ENCODE data around the gene BCKDHB. TPM values are rescaled to one million over a fixed set of nuclear protein-coding genes. Genes with fewer than 3 reads are reported as not detected.
"Not testable (repeated sequence)": the region's sequence is repeated elsewhere in the genome, so short reads cannot be mapped to it uniquely, and the experiment has no call there.

Gene BCKDHB
- total RNA-seq, 1 donor from 2014 or later: 28.4 TPM

GRCh38 chr6:80227545-80228105, 121.2 kb downstream of the BCKDHB start:
- Mint-ChIP-seq H3K9me3 (peaks cover 5% of the 10 kb centered on the region), H3K4me3 (no peak overlapping the region), H3K36me3 (peaks cover 7% of the 10 kb centered on the region), H3K4me1 (no peaks in the 10 kb centered on the region), H3K27ac (peak overlapping the region; percentile 25), H3K27me3 (ENCODE audit: low read depth) (no peaks in the 10 kb centered on the region)
- no peak for TF ChIP-seq CTCF (IDR thresholded peaks at IDR 0.05; ENCODE audit: unreplicated experiment)
- no peak for DNase-seq (ENCODE audit: low spot score in 2 of 2, unreplicated experiment in 2 of 2)

- no peak for DNase-seq (ENCODE audit: low spot score in 2 of 2, unreplicated experiment in 2 of 2)
- TF ChIP-seq CTCF (IDR thresholded peaks at IDR 0.05; ENCODE audit: unreplicated experiment): no peak
- no peak overlapping the region for H3K4me3 Mint-ChIP-seq
- peak overlapping the region; percentile 18 for H3K27ac Mint-ChIP-seq
- peaks cover 3% of the 10 kb centered on the region for H3K36me3 Mint-ChIP-seq
- peaks cover 10% of the 10 kb centered on the region for H3K4me1 Mint-ChIP-seq
- peaks cover 5% of the 10 kb centered on the region for H3K9me3 Mint-ChIP-seq
- H3K27me3 Mint-ChIP-seq (ENCODE audit: low read depth): no peaks in the 10 kb centered on the region
These were observed 126.8 kb downstream of the BCKDHB start for GRCh38 chr6:80233262-80233661.

GRCh38 chr6:80233958-80234357, 127.5 kb downstream of the BCKDHB start:
- peaks cover 8% of the 10 kb centered on the region for H3K36me3 Mint-ChIP-seq
- TF ChIP-seq CTCF (IDR thresholded peaks at IDR 0.05; ENCODE audit: unreplicated experiment): no peak
- H3K4me3 Mint-ChIP-seq: no peak overlapping the region
- peaks cover 5% of the 10 kb centered on the region for H3K9me3 Mint-ChIP-seq
- H3K4me1 Mint-ChIP-seq: peaks cover 10% of the 10 kb centered on the region
- no peak overlapping the region for H3K27ac Mint-ChIP-seq
- no peaks in the 10 kb centered on the region for H3K27me3 Mint-ChIP-seq (ENCODE audit: low read depth)
- DNase-seq (ENCODE audit: low spot score in 2 of 2, unreplicated experiment in 2 of 2): no peak

- DNase-seq (ENCODE audit: low spot score in 2 of 2, unreplicated experiment in 2 of 2): no peak
- Mint-ChIP-seq H3K9me3 (peaks cover 5% of the 10 kb centered on the region), H3K27ac (no peak overlapping the region), H3K4me3 (no peak overlapping the region), H3K27me3 (ENCODE audit: low read depth) (no peaks in the 10 kb centered on the region), H3K4me1 (peaks cover 10% of the 10 kb centered on the region), H3K36me3 (peaks cover 9% of the 10 kb centered on the region)
- no peak for TF ChIP-seq CTCF (IDR thresholded peaks at IDR 0.05; ENCODE audit: unreplicated experiment)
These were observed 127.9 kb downstream of the BCKDHB start for GRCh38 chr6:80234401-80234800.

- Mint-ChIP-seq H3K27ac (no peak overlapping the region), H3K36me3 (peaks cover 12% of the 10 kb centered on the region), H3K9me3 (peaks cover 7% of the 10 kb centered on the region), H3K4me3 (no peak overlapping the region), H3K4me1 (peaks cover 10% of the 10 kb centered on the region), H3K27me3 (ENCODE audit: low read depth) (no peaks in the 10 kb centered on the region)
- no peak for DNase-seq (ENCODE audit: low spot score in 2 of 2, unreplicated experiment in 2 of 2)
- no peak for TF ChIP-seq CTCF (IDR thresholded peaks at IDR 0.05; ENCODE audit: unreplicated experiment)
These were observed 128.4 kb downstream of the BCKDHB start for GRCh38 chr6:80234908-80235307.

- H3K9me3 Mint-ChIP-seq: peaks cover 10% of the 10 kb centered on the region
- peaks cover 10% of the 10 kb centered on the region for H3K4me1 Mint-ChIP-seq
- no peaks in the 10 kb centered on the region for H3K27me3 Mint-ChIP-seq (ENCODE audit: low read depth)
- DNase-seq (ENCODE audit: low spot score in 2 of 2, unreplicated experiment in 2 of 2): no peak
- H3K27ac Mint-ChIP-seq: no peak overlapping the region
- peaks cover 15% of the 10 kb centered on the region for H3K36me3 Mint-ChIP-seq
- no peak for TF ChIP-seq CTCF (IDR thresholded peaks at IDR 0.05; ENCODE audit: unreplicated experiment)
- no peak overlapping the region for H3K4me3 Mint-ChIP-seq
These were observed 129.2 kb downstream of the BCKDHB start for GRCh38 chr6:80235647-80236046.

- not testable (repeated sequence) for H3K27me3 Mint-ChIP-seq (ENCODE audit: low read depth); DNase-seq (ENCODE audit: low spot score in 2 of 2, unreplicated experiment in 2 of 2); H3K9me3 Mint-ChIP-seq; H3K27ac Mint-ChIP-seq; H3K4me1 Mint-ChIP-seq; H3K4me3 Mint-ChIP-seq
- peaks cover 20% of the 10 kb centered on the region for H3K36me3 Mint-ChIP-seq
These were observed 132.3 kb downstream of the BCKDHB start for GRCh38 chr6:80238754-80239153.
